Measurements from ENCODE around the gene KRTAP10-4.

- no peak for TF ChIP-seq EZH2 (IDR thresholded peaks at IDR 0.05; ENCODE audit: borderline replicate concordance, insufficient read depth, low read depth, low read length, poor library complexity, severe bottlenecking)
- no peak for TF ChIP-seq CTCF (IDR thresholded peaks at IDR 0.05)
Measured at GRCh38 chr21:44582055-44582454, 8.5 kb downstream of the KRTAP10-4 start.
